Renal cortex interstitium (tissue), 11 donors: ENCODE measurements around the gene JUND. TPM values are rescaled to one million over a fixed set of nuclear protein-coding genes. Genes with fewer than 3 reads are reported as not detected.

ENCODE experiments used
- DNase-seq, 11 donors: peaks; one replicate each; pipeline ENCODE4 v3.0.0-alpha.2; 2013; ENCODE audit warnings: low read depth in 9 of 11, low spot score in 4 of 11; ENCODE audit errors: extremely low read depth in 1 of 11
- polyA plus RNA-seq, 3 donors: library from polyadenylated mRNA; unstranded; fragments of 120-200 nt; gene quantifications; one replicate each; pipeline ENCODE4 v1.2.1, GENCODE V29; 2013; ENCODE audit not compliant: insufficient read length in 3 of 3

Gene JUND
- polyA plus RNA-seq, 3 donors = 71.4 to 135 (median 103) TPM

GRCh38 chr19:18312092-18312534 is 30.7 kb upstream of the JUND start:
- no peak for DNase-seq

GRCh38 chr19:18311502-18312091 is 30.2 kb upstream of the JUND start:
- DNase-seq = no peak

- DNase-seq = no peak
Observed at GRCh38 chr19:18310966-18311365, 29.5 kb upstream of the JUND start.

- no peak for DNase-seq
Observed at GRCh38 chr19:18310118-18310909, 28.9 kb upstream of the JUND start.

- DNase-seq = no peak
Observed at GRCh38 chr19:18309525-18310064, 28.2 kb upstream of the JUND start.

GRCh38 chr19:18308948-18309325 is 27.5 kb upstream of the JUND start:
- no peak for DNase-seq

- DNase-seq = no peak
Observed at GRCh38 chr19:18308051-18308947, 26.9 kb upstream of the JUND start.

- DNase-seq = no peak
Observed at GRCh38 chr19:18307271-18307681, 25.9 kb upstream of the JUND start.

- DNase-seq = no peak
Observed at GRCh38 chr19:18306888-18307260, 25.5 kb upstream of the JUND start.

GRCh38 chr19:18306209-18306887 is 24.9 kb upstream of the JUND start:
- no peak for DNase-seq

- peak in 7 of 11 donors; percentile 61 to 79 (median 71) for DNase-seq
Observed at GRCh38 chr19:18304458-18305310, 23.3 kb upstream of the JUND start.

GRCh38 chr19:18304208-18304457 is 22.7 kb upstream of the JUND start:
- no peak for DNase-seq

GRCh38 chr19:18301718-18302111 is 20.3 kb upstream of the JUND start:
- DNase-seq = no peak

GRCh38 chr19:18300930-18301717 is 19.7 kb upstream of the JUND start:
- no peak for DNase-seq

GRCh38 chr19:18299654-18300053 is 18.2 kb upstream of the JUND start:
- no peak for DNase-seq

GRCh38 chr19:18298601-18299000 is 17.2 kb upstream of the JUND start:
- no peak for DNase-seq

GRCh38 chr19:18297308-18297707 is 15.9 kb upstream of the JUND start:
- DNase-seq = no peak

- DNase-seq = no peak
Observed at GRCh38 chr19:18295034-18295451, 13.6 kb upstream of the JUND start.
